ENCODE data around the gene C2orf81.
A peak's percentile ranks its signal among the peaks of the same experiment; 100 is the strongest.
"Not testable (repeated sequence)": the region's sequence is repeated elsewhere in the genome, so short reads cannot be mapped to it uniquely, and the experiment has no call there.

Gene C2orf81

GRCh38 chr2:74421221-74421870 lies at the start of gene C2orf81, which contains the start of gene WDR54:
TSS of gene C2orf81 (minus strand) at chr2:74421619. CDS start at chr2:74421560, 59 bp downstream.
TSS of gene WDR54 (plus strand) at chr2:74421730. CDS start at chr2:74422154, 424 bp downstream.
- peak; percentile 73 for DNase-seq

GRCh38 chr2:74470742-74471141 lies 49.3 kb upstream of the C2orf81 start:
- DNase-seq = not testable (repeated sequence)

GRCh38 chr2:74464406-74464805 lies 43.0 kb upstream of the C2orf81 start:
- no peak for DNase-seq

GRCh38 chr2:74462786-74463105 lies 41.3 kb upstream of the C2orf81 start:
- DNase-seq = no peak

GRCh38 chr2:74462054-74462785 lies 40.8 kb upstream of the C2orf81 start:
- no peak for DNase-seq

GRCh38 chr2:74461187-74462053 lies 40.0 kb upstream of the C2orf81 start:
- DNase-seq = no peak

- DNase-seq = not testable (repeated sequence)
These were observed 38.8 kb upstream of the C2orf81 start for GRCh38 chr2:74460187-74460586.

GRCh38 chr2:74459503-74460118 lies 38.2 kb upstream of the C2orf81 start:
- DNase-seq = not testable (repeated sequence)

GRCh38 chr2:74458938-74459363 lies 37.5 kb upstream of the C2orf81 start:
- DNase-seq = no peak

- peak; percentile 99 for DNase-seq
These were observed 36.9 kb upstream of the C2orf81 start, which contains the start of gene WBP1 for GRCh38 chr2:74458132-74458937. TSS of gene WBP1 (plus strand) at chr2:74458438. CDS start at chr2:74458603, 165 bp downstream.

GRCh38 chr2:74457549-74458131 lies 36.2 kb upstream of the C2orf81 start:
- DNase-seq = peak; percentile 50

- no peak for DNase-seq
These were observed 35.7 kb upstream of the C2orf81 start for GRCh38 chr2:74457129-74457548.

GRCh38 chr2:74454654-74455511 lies 33.5 kb upstream of the C2orf81 start, which contains the start of gene INO80B:
TSS of gene INO80B (plus strand) at chr2:74455087. CDS start at chr2:74455117, 30 bp downstream.
- DNase-seq = peak; percentile 96

GRCh38 chr2:74450570-74451190 lies 29.3 kb upstream of the C2orf81 start:
- no peak for DNase-seq

- no peak for DNase-seq
These were observed 27.4 kb upstream of the C2orf81 start for GRCh38 chr2:74448771-74449170.

- DNase-seq = no peak
These were observed 26.0 kb upstream of the C2orf81 start for GRCh38 chr2:74447230-74447999.

GRCh38 chr2:74444498-74445318 lies 23.3 kb upstream of the C2orf81 start:
- DNase-seq = no peak
